ENCODE data around the gene CELF1. TPM values are rescaled to one million over a fixed set of nuclear protein-coding genes. Genes with fewer than 3 reads are reported as not detected.

Gene CELF1
- total and polyA plus RNA-seq, 2 of the 13 experiments (the other 11 are each of a cell fraction or from before 2014, with no cell fraction given) = 69.0 to 80.1 TPM

GRCh38 chr11:47587723-47588326 lies 34.9 kb upstream of the CELF1 start (continued):
- TF ChIP-seq ZBTB43 (CRISPR knock-in tag; conservative IDR thresholded peaks at IDR 0.05) (0 out of 2 replicates have a peak, but pooled peaks have one; percentile 46), MZF1 (CRISPR knock-in tag; IDR thresholded peaks at IDR 0.05; ENCODE audit: borderline replicate concordance) (no peak), DNMT1 (CRISPR knock-in tag; IDR thresholded peaks at IDR 0.05) (no peak), PPARG (CRISPR knock-in tag; conservative IDR thresholded peaks at IDR 0.05) (no peak), CBX2 (IDR thresholded peaks at IDR 0.05; ENCODE audit: low read depth, low read length) (no peak), CBX2 (CRISPR knock-in tag; IDR thresholded peaks at IDR 0.05; ENCODE audit: low read depth) (no peak), ZFAT (CRISPR knock-in tag; conservative IDR thresholded peaks at IDR 0.05) (no peak), GATAD2A (CRISPR knock-in tag; IDR thresholded peaks at IDR 0.05) (no peak), SIX1 (CRISPR knock-in tag; IDR thresholded peaks at IDR 0.05; ENCODE audit: borderline replicate concordance) (no peak), ZFP37 (CRISPR knock-in tag; IDR thresholded peaks at IDR 0.05; ENCODE audit: borderline replicate concordance) (no peak), KDM5B (CRISPR knock-in tag; IDR thresholded peaks at IDR 0.05; ENCODE audit: borderline replicate concordance) (peak; percentile 60; the same call in 1 of the 2 replicates), ZNF274 (CRISPR knock-in tag; IDR thresholded peaks at IDR 0.05) (0 out of 2 replicates have a peak, but pooled peaks have one; percentile 2), ARNT2 (CRISPR knock-in tag; IDR thresholded peaks at IDR 0.05; ENCODE audit: low read depth) (peak; percentile 72), TGIF2 (CRISPR knock-in tag; IDR thresholded peaks at IDR 0.05) (no peak), ZIK1 (CRISPR knock-in tag; IDR thresholded peaks at IDR 0.05; ENCODE audit: borderline replicate concordance, low read depth) (peak; percentile 49; the same call in 1 of the 2 replicates), ZNF547 (CRISPR knock-in tag; IDR thresholded peaks at IDR 0.05) (0 out of 2 replicates have a peak, but pooled peaks have one; percentile 12), ZNF737 (CRISPR knock-in tag; IDR thresholded peaks at IDR 0.05; ENCODE audit: borderline replicate concordance) (no peak), SUZ12 (IDR thresholded peaks at IDR 0.05; ENCODE audit: low read depth, low read length) (no peak), TBX2 (CRISPR knock-in tag; IDR thresholded peaks at IDR 0.05; ENCODE audit: borderline replicate concordance) (peak; percentile 46; the same call in 1 of the 2 replicates), PATZ1 (CRISPR knock-in tag; IDR thresholded peaks at IDR 0.05) (peak; percentile 11; the same call in 1 of the 2 replicates), SOX5 (CRISPR knock-in tag; IDR thresholded peaks at IDR 0.05; ENCODE audit: borderline replicate concordance) (no peak), HNF4G (IDR thresholded peaks at IDR 0.05; ENCODE audit: borderline replicate concordance, low read depth, low read length) (peak; percentile 29; the same call in 1 of the 2 replicates), HNF4G (CRISPR knock-in tag; IDR thresholded peaks at IDR 0.05; ENCODE audit: borderline replicate concordance, low read depth) (no peak), ZBTB7B (CRISPR knock-in tag; IDR thresholded peaks at IDR 0.05) (no peak)
- TF ChIP-seq, protein P1, sequence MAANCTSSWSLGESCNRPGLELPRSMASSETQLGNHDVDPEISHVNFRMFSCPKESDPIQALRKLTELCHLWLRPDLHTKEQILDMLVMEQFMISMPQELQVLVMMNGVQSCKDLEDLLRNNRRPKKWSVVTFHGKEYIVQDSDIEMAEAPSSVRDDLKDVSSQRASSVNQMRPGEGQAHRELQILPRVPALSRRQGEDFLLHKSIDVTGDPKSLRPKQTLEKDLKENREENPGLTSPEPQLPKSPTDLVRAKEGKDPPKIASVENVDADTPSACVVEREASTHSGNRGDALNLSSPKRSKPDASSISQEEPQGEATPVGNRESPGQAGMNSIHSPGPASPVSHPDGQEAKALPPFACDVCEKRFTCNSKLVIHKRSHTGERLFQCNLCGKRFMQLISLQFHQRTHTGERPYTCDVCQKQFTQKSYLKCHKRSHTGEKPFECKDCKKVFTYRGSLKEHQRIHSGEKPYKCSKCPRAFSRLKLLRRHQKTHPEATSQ (CRISPR knock-in tag; IDR thresholded peaks at IDR 0.05; ENCODE audit: borderline replicate concordance) = 0 out of 2 replicates have a peak, but pooled peaks have one; percentile 23
